HG03045 (cell line): ENCODE data around the gene SCD5.

Source experiments
- ATAC-seq: cut with Tn5 transposase; IDR thresholded peaks from one replicate; pipeline ENCODE4 v1.9.1; 2021; ENCODE audit warnings: mild to moderate bottlenecking, moderate library complexity; ENCODE audit not compliant: unreplicated experiment

The SCD5 gene

DNA sequence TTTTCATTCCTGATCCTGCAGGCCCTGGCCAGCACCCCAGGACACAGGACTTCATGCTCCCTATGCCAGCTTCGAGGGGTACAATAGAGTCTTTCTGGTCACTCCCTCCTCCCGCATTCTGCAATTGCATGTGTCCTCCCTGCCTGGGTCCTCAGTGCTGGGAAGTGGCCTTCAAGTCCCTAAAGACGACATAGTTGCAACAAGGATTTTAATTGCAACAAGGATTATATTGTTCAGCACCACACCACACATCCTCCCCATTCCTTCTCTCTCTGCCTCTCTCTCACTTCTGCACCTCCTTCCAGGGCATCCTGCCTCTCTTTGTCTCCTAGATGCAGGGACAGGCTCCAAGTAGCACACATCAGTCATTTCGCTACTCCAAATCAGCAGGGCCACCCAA, 25.5 kb downstream of the SCD5 start:
- no peak for ATAC-seq

DNA sequence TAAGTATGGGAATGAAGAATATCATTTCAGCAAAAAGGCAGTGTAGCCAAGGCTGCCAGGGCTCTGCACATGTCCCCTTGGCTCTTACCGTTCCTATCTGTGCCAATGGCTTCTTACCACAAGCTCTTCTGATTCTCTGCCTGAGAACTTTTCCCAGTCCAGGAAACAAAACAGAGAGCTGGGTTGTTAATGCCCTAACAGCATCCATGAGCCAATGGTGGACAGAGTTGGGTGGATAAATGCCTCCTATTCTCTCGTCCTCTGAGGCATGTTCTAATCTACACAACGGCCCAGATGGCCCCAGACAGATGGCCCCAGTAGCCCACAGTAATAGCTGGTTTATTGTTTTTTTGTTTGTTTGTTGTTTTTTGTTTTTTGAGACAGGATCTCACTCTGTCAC, 28.0 kb downstream of the SCD5 start:
- ATAC-seq: no peak

DNA sequence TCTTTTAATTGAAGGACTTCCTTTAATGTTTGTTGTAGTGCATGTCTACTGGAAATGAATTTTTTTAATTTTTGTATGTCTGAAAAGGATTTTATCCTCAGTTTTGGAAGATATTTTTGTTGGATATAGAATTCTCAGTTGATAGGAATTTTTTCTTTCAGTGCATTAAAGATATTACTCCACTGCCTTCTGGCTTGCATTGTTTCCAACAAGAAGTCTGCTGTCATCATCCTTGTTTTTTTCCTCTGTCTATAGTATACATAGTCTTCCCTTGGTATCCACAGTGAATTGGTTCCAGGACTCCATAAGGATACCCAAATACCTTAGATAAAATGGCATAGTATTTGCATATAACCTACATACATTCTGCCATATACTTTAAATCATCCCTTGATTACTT, 33.5 kb downstream of the SCD5 start:
- ATAC-seq: no peak

DNA sequence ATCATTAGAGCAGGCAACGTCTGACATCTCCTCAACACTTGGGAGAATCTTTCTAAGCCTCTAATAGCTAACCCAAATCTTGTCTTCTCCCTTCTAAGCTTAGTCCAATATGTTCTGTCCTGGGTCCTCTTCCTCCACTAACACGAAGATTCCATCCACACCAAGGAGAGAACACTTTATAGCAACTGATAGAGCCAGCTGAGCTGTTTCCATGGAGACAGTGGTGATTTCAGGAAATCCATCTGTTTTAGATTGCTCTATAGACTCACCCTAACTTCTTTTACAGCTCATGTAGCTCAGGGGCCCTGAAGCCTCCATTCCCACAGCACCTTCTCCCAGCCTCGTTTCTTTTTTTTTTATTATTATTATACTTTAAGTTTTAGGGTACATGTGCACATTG, 37.4 kb downstream of the SCD5 start:
- no peak for ATAC-seq

DNA sequence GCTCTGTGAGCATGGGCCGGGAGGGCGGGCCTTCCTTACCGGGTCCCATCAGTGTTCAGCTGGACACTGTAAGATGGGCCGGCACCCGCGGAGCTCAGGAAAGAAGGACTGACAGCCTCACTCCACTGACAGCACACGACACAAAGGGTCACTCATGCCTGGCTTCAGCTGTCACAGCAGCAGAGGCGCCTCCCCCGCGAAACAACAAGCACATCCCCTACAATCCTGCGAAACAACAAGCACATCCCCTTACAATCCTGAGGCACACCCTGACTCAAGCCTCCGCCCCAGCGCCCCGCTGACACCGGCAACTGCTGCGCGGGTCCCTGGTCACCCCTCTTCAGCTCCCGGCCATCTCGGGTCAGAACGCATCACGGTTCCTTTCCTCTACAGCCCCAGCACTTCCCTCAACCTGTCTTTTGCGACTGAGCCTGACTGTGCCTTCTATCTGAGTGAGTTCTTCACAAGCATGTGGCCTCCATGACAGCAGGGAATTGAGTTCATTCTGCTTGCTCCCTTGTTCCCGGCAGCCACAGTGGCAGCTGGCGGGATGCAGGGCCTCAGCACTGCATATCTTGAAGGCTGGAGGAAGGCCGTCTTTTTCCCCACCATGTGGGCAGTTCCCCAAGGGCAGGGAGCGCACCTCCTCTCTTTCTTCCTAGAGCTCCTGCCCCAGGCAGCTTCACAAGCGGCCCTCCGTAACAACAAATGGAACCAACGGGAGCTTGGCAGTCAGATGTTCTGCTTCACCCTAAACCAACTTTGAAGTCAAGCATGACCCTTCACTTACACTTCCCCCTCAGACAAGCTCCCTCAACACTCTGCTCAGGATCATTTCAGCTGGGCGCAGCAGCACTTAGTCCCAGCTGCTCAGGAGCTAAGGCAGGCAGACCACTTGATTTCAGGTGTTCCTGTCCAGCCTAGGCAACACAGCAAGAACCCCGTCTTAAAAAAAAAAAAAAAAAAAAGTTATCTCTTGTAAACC, 39.6 kb downstream of the SCD5 start:
- no peak for ATAC-seq

DNA sequence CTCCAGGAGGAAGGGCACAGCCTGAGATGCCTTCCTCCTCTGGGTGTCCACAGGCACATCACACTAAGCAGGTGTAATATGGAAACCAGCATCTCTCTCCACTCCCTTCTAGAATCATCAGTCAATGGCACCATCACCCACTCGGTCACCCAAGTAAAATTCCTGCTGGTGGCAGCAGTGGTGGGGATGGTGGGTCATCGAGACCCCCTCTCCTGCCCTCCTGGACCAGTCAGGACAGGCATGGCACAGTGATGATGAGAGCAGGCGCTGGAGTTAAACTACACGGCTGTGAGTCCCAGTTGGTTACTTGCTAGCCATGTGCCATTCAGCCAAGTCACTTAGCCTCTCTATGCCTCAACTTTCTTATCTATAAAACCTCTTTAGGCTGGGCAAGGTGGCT, 42.5 kb downstream of the SCD5 start:
- ATAC-seq: no peak

DNA sequence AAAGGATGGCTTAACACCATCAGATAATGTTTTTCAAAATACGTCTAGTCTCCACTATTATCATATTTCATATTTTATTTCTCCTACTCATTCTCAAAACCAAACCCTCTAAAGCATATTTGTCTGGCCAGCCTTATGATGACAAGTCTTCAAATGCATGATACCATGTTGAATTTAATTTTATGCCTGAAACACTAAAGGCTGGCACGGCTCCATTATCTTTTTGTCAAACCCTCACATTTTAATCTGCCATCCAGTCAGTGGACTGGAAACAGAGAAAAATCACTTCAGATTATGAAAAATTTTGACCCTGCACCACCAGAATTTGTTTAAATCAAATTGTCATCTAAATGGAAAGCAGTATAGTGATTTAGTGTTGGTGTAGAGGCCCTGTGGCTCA, 42.9 kb downstream of the SCD5 start:
- no peak for ATAC-seq

DNA sequence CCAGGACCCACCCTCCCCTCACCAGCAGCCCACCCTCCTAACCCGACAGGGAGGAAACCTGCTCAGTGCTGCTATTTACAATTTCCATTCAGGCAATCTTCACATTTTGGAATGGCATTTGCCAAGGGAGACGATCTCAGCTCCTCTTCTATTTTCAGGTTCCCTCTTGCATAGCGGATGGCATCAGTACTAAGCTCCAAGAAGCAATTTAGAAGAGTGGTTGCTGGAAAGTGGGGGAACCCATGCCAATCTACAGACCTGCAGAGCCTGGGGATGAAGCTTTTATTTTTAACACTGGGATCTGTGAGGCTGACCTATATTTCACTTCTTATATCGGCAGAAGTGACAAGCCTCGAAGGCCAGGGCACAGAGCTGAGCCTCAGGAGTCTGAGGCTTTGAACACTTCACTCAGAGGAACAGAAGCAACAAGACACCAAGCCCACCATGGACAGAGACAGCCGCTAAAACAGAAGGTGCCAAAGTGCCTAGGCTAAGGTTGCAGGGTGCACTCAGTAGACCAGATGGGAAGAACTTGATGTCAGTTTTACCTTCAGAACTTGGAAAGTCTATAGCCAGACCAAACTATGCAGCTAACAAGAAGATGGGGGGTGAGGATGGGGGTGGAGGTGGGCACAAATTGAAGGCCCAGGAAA, 44.0 kb downstream of the SCD5 start:
- no peak for ATAC-seq

DNA sequence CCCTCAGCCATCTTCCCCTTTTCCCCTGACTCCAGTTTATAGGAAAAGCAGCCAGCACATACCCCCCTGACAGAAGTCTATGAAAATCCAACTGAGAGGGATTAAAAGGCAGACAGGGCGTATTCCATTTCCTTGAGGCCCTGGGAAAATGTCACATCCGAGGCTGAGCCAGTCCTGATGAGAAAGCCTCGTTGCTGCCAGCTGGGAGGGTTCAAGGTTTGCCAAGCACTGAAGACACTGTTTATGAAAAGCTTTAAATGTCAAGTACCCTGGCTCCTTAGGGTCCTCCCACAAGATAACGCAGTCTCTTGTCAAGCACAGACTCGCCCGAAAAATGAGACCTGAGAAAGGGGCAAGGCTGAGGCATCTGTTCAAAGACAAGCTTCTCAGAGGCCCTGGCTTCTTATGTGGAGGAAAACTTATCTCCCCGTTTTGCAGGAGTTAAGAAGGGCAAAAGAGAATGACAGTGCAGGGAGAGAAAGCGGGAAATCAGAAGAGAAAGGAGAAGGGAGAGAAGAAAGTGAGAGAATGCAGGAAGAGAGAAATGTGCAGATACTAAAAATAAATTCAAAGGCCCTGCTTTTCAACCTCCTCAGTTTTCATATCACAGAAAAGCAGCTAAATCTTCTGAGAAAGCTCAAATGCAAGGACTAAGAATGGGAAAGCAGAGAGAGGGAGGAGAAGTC, 44.7 kb downstream of the SCD5 start:
- ATAC-seq: no peak

DNA sequence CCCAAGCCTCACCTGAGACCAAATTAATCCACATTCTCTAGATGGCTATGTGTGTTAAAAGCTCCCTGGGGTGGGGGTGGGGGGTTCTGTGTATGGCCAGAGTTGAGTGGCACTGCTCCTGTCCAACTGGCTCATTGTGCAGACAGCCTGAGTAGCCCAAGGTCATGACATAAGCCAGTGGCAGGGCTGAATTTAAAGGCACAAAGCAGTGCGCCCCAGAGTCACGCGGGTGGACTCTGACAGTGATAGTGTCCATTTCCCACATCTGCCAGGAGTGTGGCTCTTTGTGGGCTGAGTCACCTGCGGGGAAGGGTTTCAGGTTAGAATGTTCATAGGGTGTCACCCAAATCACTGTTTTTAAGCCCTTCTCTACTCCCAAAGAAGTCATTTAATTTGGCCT, 45.4 kb downstream of the SCD5 start:
- ATAC-seq: no peak

DNA sequence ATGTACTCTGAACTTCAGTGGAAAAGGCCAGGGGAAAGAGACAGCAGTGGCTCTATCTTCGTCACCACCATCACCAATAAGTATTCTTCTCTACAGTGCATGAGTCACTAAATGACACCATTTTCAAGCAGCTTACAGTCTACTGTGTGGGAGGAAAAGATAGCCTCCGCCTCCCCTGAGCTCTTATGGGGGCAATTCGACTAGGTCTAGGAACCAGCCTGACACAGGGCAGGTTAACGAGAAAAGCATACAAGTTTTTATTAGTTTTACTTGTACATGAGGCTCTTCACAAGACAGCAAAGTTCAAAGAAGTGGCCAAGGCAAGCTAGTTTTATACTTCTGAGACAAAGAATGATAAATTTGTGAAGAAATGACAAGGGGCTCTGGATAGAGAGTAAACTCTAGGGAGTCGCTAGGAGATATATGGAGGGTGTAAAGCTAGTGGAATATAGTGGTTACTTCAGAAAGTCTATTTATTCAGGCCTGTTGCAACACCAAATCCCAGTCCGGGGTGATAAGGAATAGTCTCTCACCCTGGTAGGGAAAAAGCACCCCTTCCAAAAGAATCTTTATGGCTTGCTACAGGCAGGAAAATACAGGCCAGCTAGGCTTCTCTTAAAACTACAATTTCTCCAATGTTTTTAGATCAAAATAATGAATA, 49.7 kb downstream of the SCD5 start:
- ATAC-seq: no peak

DNA sequence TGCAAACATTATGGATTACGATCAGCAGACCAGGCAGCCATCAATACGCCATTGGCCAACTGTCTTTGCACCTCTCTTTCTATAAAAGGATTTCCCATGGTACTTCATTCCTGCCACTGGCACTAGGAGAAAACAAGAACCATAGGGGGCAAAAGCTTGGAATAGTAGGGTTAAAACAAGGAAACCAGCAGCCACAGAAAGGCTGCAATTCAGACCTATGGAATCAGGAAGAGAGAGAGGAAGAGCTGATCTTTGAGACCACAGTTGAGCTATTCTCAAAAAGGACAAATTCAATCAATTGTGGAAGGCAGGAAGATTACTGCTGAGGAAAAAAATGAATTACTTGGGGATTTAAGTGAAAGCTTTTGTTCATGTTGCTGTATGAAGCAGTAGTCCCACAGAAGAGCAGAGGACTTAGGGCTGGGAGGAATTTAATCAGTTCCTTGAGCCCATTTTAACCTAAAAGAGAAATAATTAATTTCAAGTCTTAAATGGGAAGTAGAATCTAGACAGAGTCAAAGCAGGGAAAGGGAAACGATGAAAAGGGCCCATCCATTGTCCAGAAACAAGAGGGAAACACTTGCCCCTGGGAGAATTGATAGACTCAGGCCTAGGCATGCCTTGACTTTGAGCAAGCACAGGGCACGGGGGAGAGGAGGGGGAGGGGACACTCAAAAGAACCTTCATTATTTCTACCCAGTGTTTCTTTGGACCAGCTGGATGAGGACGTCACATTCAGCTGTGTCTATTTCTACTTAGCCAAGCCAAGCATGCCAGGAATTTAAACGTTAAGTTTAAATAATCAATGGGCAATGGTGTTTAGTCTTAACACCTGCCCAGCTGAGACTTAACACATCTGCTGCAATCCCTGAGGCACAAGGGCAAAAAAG, 50.7 kb downstream of the SCD5 start:
- no peak for ATAC-seq

DNA sequence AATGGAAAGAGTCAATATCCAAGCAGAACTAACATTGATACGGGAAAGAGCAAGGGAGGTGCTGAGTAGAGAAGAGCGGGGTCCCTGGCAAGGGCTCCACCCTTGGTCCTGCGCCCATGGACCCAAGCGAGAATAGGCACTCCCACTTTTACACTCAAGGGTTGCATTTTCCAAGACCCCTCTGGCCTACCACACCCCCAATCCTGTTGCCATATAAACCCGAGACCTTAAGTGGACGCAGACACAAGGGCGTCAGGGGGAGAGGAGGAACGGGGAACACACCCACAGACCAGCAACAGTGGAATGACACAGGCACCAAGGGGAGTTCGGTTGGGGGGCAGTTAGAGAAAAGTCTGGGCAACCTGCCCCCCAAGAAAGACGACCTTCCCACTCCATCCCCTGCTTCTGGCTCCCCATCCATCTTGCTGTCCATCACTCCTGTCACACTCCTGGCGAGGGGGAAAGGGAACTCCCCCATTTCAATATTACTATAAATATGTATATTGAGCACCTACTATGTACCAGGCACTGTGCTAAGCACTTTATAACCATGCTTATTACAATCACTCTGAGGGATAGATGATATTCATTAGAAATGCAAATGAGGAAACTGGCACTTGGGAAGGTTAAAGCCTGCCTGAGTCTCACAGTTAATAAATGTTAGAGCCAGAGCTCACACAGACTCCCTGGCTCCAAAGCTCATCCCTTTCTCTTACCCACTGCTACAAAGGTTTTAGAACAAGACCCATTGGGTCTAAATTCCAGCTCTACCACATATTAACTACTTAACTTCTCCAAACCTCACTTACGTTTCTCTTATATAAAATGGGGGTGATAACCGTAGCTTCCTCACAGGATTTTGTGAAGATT, 51.7 kb downstream of the SCD5 start:
- ATAC-seq: no peak

DNA sequence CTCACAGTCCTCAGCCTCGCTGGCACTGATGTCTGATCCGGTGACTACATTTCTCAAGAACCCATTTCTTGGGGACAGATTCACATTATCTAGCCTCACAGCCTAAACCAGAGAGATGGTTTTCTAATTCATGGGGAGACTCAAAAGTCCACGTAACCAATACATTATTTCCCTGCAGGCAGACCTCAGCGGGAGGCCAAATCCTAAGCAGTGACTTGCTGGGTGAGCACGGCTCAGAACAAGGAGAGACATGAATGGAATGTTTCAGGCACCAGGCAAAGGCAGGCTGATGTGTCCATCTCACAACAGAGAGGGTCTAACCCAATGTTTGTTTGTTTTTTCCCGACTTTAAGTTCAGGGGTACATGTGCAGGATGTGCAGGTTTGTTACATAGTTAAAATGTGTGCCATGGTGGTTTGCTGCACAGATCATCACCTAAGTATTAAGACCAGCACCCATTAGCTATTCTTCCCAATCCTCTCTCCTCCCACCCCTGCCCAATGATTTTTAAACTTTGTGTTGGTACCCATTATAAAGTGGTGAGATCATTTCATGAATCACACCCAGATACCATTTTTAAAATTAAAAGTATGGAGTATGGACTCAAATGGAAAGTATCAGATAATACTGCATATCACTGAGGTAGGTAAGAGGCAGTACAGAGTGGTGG, 53.3 kb downstream of the SCD5 start:
- no peak for ATAC-seq

DNA sequence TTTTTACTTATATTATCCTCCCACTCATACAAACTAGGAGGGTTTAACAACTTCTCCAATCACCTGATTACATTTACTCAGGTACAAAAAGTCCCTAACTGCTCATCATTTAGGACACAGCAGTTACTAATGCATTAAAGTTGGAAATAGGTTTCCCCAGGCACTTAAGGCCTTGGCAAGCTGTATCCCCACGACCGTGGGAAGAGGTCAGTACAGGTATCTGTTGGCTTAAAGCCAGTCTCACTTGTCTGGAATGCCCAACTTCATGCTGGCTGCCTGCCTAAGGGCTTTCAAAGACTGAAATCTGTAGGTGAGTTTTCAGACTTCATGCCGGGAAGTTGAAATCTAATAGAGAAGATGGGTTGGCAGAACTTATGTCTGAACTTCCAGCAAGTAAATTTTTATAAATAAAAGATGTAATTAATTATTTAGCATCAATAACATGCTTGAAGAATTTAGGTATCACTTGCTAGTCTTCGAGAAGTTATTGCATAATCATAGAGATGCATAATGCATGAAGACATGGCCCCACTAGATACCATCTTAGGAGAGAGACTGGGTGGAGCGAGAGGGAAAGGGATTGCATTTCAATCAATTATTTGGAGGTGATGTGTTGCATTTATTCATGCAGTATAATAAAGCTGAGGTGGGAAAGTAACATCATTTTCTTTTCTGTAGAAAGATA, 54.2 kb downstream of the SCD5 start:
- no peak for ATAC-seq

DNA sequence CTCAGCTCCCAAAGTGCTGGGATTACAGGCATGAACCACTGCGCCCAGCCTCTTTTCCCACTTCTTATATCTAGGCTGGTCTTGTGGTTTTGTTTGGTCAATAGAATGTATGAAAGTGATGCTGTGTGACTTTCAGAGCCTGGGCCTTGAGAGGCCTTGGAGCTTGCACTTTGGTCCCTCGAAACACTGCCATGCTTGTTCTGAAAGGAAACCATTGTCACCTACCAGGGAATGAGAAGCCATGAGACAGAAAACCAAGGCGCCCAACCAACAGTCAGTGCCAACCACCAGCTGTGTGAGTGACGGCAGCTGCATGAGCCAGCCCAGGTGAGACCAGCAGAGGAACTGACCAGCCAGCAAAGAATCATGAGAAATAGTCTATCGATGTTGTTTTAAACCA, 57.4 kb downstream of the SCD5 start:
- ATAC-seq: no peak

DNA sequence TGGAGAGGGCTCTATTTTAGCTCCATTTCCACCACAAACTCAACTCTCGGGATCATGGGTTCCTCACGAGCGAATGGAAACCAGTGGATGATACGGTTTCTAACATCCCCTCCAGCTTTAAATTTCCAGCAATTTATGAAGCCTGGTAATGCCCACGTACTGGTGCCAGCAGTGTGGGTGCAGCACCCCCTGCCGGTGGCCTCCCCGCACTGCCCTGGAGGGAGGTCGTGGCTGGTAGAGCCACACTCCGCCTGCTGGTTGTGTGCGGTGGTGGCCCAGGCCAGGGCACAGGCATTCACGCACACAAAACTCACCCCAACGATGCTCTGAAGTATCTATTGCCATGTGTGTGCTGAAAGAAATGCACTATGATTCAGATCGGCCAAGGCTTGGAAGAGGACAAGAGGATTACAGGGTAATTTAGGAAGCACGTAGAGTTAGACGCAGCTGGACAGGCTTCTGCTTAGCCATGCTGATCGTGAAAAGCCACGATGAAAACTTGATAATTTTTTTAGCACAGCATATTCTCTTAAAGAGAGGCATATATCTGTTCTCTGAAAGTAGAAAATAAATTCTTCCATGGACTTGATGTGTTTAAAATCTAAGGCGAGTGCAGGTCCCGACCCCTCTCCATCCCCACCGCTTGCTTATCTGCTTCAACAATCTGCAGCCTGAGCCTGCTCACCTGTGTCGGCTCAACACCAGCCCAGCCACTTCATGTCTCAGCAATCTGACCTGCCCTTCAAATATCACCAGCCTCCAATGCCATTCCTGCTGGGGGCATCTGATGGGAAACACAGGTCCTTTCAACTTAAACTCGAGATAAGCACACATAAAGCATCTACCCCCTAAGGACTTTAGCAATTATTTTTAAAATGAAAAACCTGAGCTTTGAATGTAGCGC, 59.1 kb downstream of the SCD5 start:
- peak; percentile 99 for ATAC-seq
